GM10266 (cell line): ENCODE data around the gene GAS1.

Experiments
- DNase-seq: peaks from one replicate; pipeline ENCODE4 v3.0.0; 2012; ENCODE audit errors: extremely low spot score
- TF ChIP-seq, protein P1 (sequence below): IDR thresholded peaks from 2 replicates; pipeline ENCODE4 v1.5.1; 2012; ENCODE audit warnings: mild to moderate bottlenecking, low read depth; ENCODE audit not compliant: control insufficient read depth, insufficient read depth; ENCODE audit errors: missing control alignments

The GAS1 gene

DNA sequence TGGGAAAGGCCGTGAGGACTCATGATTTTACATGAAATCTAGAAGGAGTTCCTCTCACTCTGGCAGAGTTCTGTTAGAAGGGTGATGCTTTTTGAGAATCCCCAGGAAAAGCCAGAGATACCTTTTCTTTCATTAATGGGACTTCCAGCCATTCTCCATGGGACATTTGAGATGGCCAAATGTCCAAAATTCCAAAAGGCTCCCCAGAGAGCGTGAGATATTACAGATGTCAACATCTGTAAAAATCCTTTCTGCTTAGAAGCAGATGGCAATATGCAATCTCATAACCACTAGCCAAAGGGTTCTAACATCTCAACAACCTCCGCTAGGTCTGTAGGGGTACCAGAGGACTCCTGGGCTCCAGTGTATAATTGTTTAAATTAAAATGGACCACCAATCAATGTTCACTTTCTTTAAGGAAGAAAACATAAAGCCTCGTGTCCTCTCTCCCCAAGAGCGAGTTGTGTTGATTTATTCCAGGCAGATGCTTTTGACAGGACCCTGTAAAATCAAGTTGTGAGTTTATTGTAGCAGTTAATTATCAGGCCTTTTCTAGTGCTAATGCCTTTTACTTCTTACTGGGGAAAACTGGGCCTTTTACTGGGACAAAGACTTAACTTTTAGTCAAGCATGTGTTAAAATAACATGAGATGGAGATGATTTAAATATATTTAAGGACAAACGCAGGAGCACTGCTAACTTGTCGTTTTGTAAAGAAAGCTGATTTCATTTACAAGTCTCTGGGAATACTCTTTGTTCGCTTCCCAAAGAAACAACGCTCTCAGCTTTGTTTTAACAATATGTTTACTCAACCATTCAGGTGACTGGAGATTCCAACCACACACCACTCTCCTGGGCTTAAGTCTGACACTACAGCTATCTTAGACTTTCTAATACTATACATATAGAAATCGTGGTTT is 4.8 kb downstream of the GAS1 start:
- TF ChIP-seq, protein P1, sequence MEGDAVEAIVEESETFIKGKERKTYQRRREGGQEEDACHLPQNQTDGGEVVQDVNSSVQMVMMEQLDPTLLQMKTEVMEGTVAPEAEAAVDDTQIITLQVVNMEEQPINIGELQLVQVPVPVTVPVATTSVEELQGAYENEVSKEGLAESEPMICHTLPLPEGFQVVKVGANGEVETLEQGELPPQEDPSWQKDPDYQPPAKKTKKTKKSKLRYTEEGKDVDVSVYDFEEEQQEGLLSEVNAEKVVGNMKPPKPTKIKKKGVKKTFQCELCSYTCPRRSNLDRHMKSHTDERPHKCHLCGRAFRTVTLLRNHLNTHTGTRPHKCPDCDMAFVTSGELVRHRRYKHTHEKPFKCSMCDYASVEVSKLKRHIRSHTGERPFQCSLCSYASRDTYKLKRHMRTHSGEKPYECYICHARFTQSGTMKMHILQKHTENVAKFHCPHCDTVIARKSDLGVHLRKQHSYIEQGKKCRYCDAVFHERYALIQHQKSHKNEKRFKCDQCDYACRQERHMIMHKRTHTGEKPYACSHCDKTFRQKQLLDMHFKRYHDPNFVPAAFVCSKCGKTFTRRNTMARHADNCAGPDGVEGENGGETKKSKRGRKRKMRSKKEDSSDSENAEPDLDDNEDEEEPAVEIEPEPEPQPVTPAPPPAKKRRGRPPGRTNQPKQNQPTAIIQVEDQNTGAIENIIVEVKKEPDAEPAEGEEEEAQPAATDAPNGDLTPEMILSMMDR: no peak

DNA sequence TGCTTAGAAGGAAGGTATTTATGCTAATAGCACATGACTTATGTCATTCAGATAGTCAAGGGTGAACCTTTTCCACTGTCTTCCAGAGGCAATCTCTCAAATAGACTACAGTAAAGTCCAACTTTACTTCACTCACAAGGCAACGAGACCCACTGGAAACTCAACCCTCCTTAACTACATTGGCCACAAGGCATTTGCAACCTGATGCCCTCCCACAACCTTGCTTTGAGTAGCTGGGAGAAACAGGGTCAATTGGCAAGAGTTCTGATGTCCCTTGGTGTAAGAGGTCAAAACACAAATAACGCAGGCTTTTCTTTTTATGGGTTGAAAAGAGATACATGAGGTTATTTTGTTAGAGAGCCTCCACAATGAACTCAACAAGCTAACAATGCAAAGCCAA is 6.1 kb downstream of the GAS1 start:
- DNase-seq: no peak
- TF ChIP-seq, protein P1: no peak

More for the DNA sequence above, 4.8 kb downstream of the GAS1 start:
- no peak for DNase-seq

DNA sequence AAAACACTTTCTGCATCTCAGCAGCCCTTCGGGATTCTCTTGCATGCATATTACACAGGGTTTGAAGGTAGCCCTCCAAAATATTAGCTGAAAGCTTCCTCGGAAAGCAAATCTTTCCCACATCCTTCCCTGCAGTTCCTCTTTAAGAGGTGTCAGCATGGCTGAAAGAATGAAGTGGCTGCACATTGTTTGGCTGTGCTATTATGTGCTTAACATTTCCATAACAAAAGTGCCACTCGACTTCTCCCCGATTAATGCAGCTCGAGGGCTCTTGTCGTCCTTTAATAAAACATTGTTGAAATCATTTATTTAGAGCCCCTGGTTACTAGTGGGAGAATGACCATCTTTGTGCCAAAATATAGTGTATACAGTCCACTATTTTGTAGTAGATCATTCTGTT is 6.5 kb downstream of the GAS1 start:
- DNase-seq: no peak
- TF ChIP-seq, protein P1: no peak

- TF ChIP-seq, protein P1: no peak
- DNase-seq: no peak
These were observed 7.4 kb downstream of the GAS1 start for GRCh38 chr9:86939891-86940290.

GRCh38 chr9:86939321-86939720 is 8.0 kb downstream of the GAS1 start:
- no peak for DNase-seq

DNA sequence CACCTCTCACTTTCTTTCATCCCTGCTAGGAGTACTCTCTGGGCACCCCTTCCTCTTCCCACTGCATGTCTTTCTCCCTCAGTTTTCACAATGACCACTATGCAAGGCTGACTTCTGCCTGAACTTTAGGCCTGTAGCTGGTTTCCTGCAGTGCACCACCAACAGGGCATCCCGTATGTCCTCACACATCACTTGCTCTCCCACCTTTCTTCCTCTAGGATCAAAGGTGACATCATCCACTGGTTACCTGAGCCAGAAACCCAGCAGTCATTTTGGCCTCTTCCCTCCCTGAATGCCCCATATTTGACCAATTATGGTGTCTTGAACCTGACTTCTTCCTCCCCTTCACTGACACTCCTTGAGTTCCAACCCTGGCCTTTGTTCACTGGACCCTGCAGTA is 8.5 kb downstream of the GAS1 start:
- DNase-seq: no peak
- TF ChIP-seq, protein P1: no peak

More at GRCh38 chr9:86939321-86939720, 8.0 kb downstream of the GAS1 start:
- TF ChIP-seq, protein P1: no peak

GRCh38 chr9:86926145-86926544 is 21.2 kb downstream of the GAS1 start:
- DNase-seq: no peak
- TF ChIP-seq, protein P1: no peak
